Upper lobe of right lung (tissue), 1 donor: ENCODE results near the gene TTI1. TPM values are rescaled to one million over a fixed set of nuclear protein-coding genes. Genes with fewer than 3 reads are reported as not detected.

Experiments used
- ATAC-seq: fragments of 200-7000 bp; cut with Tn5 transposase; one replicate; pipeline ENCODE4 v1.9.1; 2020; ENCODE audit warnings: mild to moderate bottlenecking, moderate library complexity
- DNase-seq: peaks from one replicate; pipeline ENCODE4 v3.0.0-alpha.2; 2020
- H3K27ac ChIP-seq: fragments of 200-600 bp; one replicate; pipeline ENCODE4 v1.8.0; 2022
- H3K27me3 ChIP-seq: fragments of 200-600 bp; one replicate; pipeline ENCODE4 v1.8.0; 2022; ENCODE audit warnings: mild to moderate bottlenecking
- H3K36me3 ChIP-seq: fragments of 200-600 bp; one replicate; pipeline ENCODE4 v1.8.0; 2022
- H3K4me1 ChIP-seq: fragments of 200-600 bp; one replicate; pipeline ENCODE4 v1.8.0; 2022
- H3K4me3 ChIP-seq: fragments of 200-600 bp; one replicate; pipeline ENCODE4 v1.8.0; 2022; ENCODE audit warnings: mild to moderate bottlenecking
- H3K9me3 ChIP-seq: fragments of 200-600 bp; one replicate; pipeline ENCODE4 v1.8.0; 2022
- intact Hi-C: fragments of 100-400 bp; cut with DNase I; formaldehyde crosslinking; loops from one replicate; pipeline ENCODE4 v1.11.0; 2022
- total RNA-seq: library from RNA; stranded (reverse); fragmentation: NEBNext Ultra II Directional; extraction: Animal tissue kit (Norgen Biotek cat#: 25700); gene quantifications from one replicate; pipeline ENCODE4 v1.2.1, GENCODE V29; 2021
- TF ChIP-seq, protein P1 (sequence below): fragments of 200-600 bp; IDR thresholded peaks from one replicate; pipeline ENCODE4 v1.8.0; 2022; ENCODE audit warnings: antibody characterized with exemption
- donor health status: DM: no; HTN: yes; CAD: no; lungs with severe emphysema.

The TTI1 gene
- total RNA-seq, 1 donor from 2014 or later = 16.3 TPM

DNA sequence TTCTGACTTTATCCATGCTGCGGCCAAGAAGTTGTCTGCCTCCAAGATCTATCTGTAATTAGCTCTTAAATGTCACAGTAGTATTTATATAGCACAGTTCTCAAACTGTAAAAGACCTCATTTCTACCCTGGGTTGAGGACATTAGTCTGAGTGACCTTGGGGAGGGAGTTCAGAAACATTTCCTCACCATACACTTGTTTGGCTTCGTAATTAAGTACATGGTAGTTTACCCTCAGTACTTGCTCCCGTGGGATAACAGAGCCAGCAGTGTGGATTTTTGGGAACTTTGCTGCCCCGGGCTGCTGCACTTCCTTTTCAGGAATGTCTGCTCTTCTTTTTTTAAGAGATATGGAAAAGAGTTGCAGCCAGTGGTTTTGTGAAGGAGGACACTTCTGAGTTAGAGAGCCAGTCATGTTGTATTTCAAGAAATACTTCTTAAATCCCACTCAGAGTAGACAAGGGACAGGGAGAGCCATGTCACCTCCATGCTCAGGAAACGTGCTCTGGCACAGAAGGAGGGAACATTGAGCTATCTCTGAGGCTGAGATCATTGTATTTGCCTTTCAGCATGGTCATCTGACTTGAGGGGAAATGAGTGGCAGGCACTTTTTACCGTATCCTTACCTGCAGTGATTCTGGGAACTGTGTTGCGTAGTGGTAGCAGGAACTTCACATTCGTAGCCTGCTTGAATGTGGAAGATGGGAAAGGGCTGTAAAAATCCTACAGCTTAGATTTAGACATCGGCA lies 33.9 kb upstream of the TTI1 start:
- TF ChIP-seq, protein P1, sequence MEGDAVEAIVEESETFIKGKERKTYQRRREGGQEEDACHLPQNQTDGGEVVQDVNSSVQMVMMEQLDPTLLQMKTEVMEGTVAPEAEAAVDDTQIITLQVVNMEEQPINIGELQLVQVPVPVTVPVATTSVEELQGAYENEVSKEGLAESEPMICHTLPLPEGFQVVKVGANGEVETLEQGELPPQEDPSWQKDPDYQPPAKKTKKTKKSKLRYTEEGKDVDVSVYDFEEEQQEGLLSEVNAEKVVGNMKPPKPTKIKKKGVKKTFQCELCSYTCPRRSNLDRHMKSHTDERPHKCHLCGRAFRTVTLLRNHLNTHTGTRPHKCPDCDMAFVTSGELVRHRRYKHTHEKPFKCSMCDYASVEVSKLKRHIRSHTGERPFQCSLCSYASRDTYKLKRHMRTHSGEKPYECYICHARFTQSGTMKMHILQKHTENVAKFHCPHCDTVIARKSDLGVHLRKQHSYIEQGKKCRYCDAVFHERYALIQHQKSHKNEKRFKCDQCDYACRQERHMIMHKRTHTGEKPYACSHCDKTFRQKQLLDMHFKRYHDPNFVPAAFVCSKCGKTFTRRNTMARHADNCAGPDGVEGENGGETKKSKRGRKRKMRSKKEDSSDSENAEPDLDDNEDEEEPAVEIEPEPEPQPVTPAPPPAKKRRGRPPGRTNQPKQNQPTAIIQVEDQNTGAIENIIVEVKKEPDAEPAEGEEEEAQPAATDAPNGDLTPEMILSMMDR = no peak
- H3K27me3 ChIP-seq = no peaks in the 10 kb centered on the region
- DNase-seq (no peak), ATAC-seq (peak; percentile 58)
- H3K36me3 ChIP-seq = peaks cover 92% of the 10 kb centered on the region
- H3K9me3 ChIP-seq = no peaks in the 10 kb centered on the region
- intact Hi-C loops = no loop called here
- H3K4me3 ChIP-seq = no peak overlapping the region
- H3K4me1 ChIP-seq = no peaks in the 10 kb centered on the region
- no peak overlapping the region for H3K27ac ChIP-seq

DNA sequence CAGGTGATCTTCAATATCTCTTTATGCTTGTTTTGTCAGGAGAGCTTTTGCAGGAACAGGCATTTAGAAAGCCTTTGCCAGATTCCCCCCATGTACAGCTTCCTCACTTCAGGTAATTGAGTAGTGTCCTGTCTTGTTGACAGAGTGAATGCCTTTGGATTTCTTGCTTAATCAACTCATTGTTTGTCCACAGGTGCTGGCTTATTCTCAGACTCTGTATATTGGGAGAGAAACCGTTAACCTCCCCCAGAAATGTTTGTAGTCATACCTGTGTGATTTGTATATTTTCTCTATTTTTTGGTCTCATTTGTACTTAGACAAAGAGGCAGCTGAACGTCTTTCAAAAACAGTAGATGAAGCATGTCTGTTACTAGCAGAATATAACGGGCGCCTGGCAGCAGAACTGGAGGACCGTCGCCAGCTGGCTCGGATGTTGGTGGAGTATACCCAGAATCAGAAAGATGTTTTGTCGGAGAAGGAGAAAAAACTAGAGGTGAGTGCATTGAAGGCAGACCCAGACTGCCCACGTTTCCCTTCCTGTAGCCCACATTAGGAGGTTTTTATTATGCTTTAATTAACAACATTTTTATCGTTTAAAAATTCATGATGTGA lies 32.6 kb upstream of the TTI1 start:
- peaks cover 89% of the 10 kb centered on the region for H3K36me3 ChIP-seq
- H3K4me1 ChIP-seq = no peaks in the 10 kb centered on the region
- ATAC-seq (no peak), DNase-seq (no peak)
- no peak overlapping the region for H3K4me3 ChIP-seq
- no peaks in the 10 kb centered on the region for H3K27me3 ChIP-seq
- H3K9me3 ChIP-seq = no peaks in the 10 kb centered on the region
- TF ChIP-seq, protein P1 = no peak
- H3K27ac ChIP-seq = no peak overlapping the region
- intact Hi-C loops = no loop called here

GRCh38 chr20:38063911-38064530 lies 30.8 kb upstream of the TTI1 start:
- Histone ChIP-seq H3K27ac (no peak overlapping the region), H3K27me3 (no peaks in the 10 kb centered on the region), H3K4me1 (no peaks in the 10 kb centered on the region), H3K4me3 (no peak overlapping the region), H3K36me3 (peaks cover 92% of the 10 kb centered on the region), H3K9me3 (no peaks in the 10 kb centered on the region)
- intact Hi-C loops = loop anchor here (5.0 kb wide), 1 partner anchor 153 kb away; no protein-coding TSS in a partner anchor
- ATAC-seq = no peak
- TF ChIP-seq, protein P1 = no peak
- DNase-seq = no peak

- H3K9me3 ChIP-seq = no peaks in the 10 kb centered on the region
- no peak overlapping the region for H3K4me3 ChIP-seq
- no peak for DNase-seq
- intact Hi-C loops = loop anchor here (5.0 kb wide), 1 partner anchor 154 kb away; no protein-coding TSS in a partner anchor
- H3K27ac ChIP-seq = no peak overlapping the region
- TF ChIP-seq, protein P1 = no peak
- ATAC-seq = no peak
- H3K4me1 ChIP-seq = no peaks in the 10 kb centered on the region
- H3K27me3 ChIP-seq = no peaks in the 10 kb centered on the region
- peaks cover 92% of the 10 kb centered on the region for H3K36me3 ChIP-seq
These were observed 29.6 kb upstream of the TTI1 start for GRCh38 chr20:38062890-38063289.

- intact Hi-C loops = loop anchor here (5.0 kb wide), 1 partner anchor 156 kb away; no protein-coding TSS in a partner anchor
- TF ChIP-seq, protein P1 = no peak
- Histone ChIP-seq H3K27ac (no peak overlapping the region), H3K4me3 (no peak overlapping the region), H3K4me1 (no peaks in the 10 kb centered on the region), H3K27me3 (no peaks in the 10 kb centered on the region), H3K36me3 (peaks cover 87% of the 10 kb centered on the region), H3K9me3 (no peaks in the 10 kb centered on the region)
- no peak for DNase-seq
- no peak for ATAC-seq
These were observed 27.9 kb upstream of the TTI1 start for GRCh38 chr20:38061109-38061508.
